Kidney glomerular epithelial cell (primary cell): Measurements from ENCODE around the gene CIITA.
"Not testable (repeated sequence)": the region's sequence is repeated elsewhere in the genome, so short reads cannot be mapped to it uniquely, and the experiment has no call there.

Source experiments
- DNase-seq: peaks from one replicate; lab custom pipeline; 2025; lab: John Stamatoyannopoulos, UW

CIITA gene

DNA sequence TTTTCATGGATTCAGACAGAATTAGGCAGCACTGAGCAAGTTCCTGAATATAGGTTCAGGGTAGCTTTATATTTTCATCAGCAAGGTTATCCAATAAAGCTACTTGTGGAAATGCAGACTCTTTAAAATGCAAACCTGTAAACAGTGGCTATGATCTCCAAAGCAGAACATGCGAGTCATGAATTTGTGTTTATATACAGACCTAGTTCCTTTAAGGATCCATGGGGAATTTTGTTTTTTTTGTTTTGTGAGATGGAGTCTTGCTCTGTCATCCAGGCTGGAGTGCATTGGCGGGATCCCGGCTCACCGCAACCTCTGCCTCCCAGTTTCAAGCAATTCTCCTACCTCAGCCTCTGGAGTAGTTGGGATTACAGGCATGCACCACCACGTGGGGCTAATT is 82.2 kb downstream of the CIITA start:
- no peak for DNase-seq

DNA sequence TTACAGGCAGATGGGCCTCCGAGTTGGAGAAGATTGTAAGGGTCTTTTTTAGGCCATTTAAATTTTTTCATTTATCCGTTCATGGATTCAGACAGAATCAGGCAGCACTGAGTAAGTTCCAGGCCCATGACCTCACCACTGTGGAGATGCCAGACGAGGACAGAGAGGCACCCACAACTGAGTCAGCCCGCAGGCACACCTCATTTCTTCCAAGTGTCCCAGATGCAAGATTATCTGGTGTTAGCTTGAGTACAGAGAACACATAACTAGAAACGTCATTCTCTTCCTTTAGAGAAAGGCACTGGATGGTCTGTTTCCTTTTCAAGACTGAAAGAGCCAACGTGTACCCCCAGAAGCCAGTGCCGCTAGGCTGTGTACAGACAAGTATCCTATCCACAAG is 84.2 kb downstream of the CIITA start:
- peak; percentile 30 for DNase-seq

GRCh38 chr16:10964039-10964890 is 87.3 kb downstream of the CIITA start:
- peak; percentile 64 for DNase-seq

- DNase-seq, result no peak
Observed at GRCh38 chr16:10964891-10965326, 87.9 kb downstream of the CIITA start.

DNA sequence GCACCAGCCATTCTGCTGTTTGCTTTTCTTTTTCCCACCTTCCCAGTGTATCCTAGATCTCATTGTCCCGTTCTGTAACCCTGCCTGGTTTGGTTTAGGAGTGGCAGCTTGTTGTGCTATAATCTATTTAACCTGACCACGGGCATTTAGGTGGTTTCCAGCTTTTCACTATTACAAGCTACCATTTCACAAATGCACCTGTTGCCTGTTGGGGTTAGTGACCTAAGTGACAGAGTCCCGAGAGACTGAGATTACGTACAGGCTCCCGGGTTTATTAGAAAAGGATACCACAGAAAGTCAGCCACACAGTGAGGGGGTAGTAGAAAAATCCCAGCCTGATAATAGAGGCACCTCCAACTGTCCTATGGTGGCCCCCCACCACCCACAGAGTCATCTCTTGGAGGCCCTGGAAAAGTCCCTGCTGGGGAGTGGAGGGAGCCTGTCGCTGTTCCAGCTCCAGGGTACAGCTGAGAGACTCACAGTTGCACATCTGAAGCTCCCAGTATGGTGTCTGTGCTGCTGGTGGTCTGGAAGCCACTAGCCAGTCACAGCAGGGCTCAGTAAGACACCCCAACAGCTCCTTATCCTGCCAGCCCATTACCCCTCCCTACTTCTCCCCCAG is 88.5 kb downstream of the CIITA start:
- DNase-seq, result no peak

GRCh38 chr16:10966129-10966528 is 89.1 kb downstream of the CIITA start:
- DNase-seq, result no peak

DNA sequence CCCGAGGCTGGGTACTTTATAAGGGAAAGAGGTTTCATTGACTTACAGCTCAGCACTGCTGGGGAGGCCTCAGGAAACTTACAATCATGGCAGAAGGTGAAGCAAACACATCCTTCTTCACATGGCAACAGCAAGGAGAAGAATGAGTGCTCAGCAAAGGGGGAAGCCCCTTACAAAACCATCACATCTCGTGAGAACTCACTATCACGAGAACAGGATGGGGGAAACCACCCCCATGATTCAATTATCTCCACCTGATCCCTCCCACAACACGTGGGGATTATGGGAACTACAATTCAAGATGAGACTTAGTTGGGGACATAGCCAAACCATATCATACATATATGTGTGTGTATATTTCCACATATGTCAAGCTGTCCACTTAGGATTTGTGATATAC is 89.6 kb downstream of the CIITA start:
- not testable (repeated sequence) for DNase-seq

DNA sequence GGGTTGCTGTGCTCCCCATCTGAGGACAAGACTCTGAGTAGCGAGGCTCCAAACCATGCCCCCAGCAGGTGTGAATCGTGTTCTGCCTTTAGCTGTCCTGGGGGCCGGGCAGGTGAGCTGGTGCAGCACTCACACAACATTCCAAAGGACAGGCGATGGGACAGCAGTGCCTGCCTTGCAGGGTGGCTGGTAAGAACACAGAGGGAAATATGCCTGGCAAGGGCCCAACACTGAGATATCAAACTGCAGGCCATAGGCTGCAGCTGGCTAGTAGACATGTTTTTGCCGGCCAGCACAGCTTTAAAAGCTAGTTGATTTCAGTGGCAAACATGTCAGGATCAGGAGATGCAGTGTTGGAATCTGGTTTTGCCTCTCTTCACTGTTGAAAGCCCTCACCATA is 91.0 kb downstream of the CIITA start:
- no peak for DNase-seq

- DNase-seq, result no peak
Observed at GRCh38 chr16:10968498-10968897, 91.5 kb downstream of the CIITA start.

DNA sequence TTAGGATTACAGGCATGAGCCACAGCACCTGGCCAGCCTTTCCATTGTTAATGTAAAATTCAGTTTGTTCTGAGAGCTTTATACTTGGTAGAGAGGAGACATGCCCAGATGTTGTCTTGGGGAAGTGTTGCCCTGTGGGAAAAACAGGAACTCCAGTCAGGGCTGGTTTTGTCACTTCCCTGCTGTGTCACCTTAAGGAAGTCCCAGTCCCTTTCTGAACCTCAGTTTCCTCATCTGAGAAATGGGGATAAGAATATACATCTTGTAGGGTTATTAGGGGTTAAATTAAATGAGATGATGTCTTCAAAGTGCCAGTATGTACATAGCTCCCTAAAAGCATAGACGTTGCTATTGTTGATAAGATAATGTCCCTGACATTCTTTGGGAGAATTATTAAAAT is 92.6 kb downstream of the CIITA start:
- DNase-seq, result no peak

DNA sequence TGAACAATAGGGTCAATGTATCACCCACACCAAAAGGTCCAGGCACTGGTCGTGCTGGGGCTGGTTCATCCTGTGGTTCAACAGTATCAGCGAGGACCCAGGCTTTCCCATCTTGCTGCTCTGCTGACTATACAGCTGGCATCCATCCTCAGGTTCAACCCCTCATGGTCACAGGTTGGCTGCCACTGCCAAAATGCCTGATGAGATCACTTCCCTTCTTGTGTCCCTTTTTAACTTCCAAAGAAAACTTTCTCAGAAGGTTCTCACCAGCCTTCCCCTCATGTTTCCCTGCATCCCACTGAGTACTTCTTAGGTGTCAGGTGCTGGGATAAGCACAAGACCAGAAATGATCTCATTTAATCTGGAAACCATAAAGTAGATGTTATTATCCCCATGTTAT is 93.1 kb downstream of the CIITA start:
- no peak for DNase-seq

DNA sequence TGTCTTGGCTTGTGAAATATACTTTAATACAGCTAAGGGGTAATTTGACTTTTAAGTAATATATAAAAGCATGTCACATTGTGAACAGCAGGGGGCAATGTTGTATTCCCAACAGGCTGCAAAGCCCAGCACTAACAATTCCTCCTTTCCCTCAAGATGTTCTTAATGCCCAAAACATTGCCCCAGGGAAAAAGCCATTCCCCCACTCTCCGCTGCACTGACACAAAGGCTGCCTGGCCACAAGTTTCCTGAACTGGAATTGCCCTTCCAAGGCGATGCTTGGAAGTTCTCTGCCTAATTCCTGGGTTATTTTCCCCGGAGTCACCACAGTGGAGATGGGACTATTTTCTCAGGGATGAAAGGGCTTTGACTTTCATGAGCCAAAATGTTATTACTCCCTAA is 94.6 kb downstream of the CIITA start:
- DNase-seq, result peak; percentile 67

- no peak for DNase-seq
Observed at GRCh38 chr16:10972108-10972818, 95.3 kb downstream of the CIITA start.

- DNase-seq, result no peak
Observed at GRCh38 chr16:10972819-10973464, 95.9 kb downstream of the CIITA start.

DNA sequence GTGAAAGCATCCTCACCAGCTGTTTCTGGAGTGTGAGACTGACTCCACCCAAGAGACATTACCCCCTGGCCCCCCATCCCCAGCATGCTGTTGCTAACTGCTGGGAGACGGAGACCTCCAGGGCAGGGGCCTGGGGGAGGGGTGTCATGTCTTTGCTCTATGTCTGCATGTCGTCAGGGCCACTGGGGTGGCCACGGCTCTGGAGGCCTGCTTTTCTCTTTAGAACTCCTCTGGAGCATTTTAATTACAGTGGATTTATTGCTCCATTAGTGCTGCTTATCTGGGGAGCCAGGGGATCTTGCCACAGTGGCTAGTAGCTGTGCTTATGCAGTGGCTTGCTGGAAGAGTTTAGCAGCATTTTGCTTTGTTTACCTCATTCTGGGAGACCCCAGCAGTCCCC is 99.6 kb downstream of the CIITA start:
- DNase-seq, result no peak

- no peak for DNase-seq
Observed at GRCh38 chr16:10978124-10978523, 101.1 kb downstream of the CIITA start.

GRCh38 chr16:10978871-10979446 is 102.0 kb downstream of the CIITA start:
- DNase-seq, result no peak

- no peak for DNase-seq
Observed at GRCh38 chr16:10979717-10980601, 103.0 kb downstream of the CIITA start.

DNA sequence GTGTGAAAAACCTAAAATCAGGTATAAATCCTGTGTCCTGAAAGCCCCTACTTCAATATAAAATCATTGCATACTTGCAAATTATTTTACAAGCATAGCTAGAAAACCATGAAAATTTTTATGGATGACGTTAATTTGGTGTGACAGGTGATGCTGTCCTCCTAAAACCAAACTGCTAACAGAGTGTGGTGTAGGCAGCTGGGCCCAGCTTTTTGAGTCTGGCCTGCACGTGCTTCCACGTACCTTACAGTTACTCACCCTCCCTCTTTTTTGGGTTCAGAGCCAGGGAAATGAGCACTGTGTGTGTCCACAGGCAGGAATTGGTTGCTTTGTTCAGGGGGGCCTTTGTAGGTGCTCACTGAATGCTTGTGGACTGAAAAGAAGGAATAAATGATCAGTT is 103.8 kb downstream of the CIITA start:
- DNase-seq, result no peak

GRCh38 chr16:10981697-10982216 is 104.8 kb downstream of the CIITA start:
- no peak for DNase-seq
